Uterus (tissue), 4 donors: ENCODE results near the gene TBC1D19. TPM values are rescaled to one million over a fixed set of nuclear protein-coding genes. Genes with fewer than 3 reads are reported as not detected.

Source experiments
- DNase-seq, 2 donors: peaks; one replicate each; pipeline ENCODE4 v3.0.0-alpha.2; 2019 to 2020
- H3K27ac ChIP-seq, 2 donors: fragments of 200-600 bp; sonication (generic); 1 replicate in 1 of 2; 2 replicates in 1 of 2; pipeline ENCODE4 v1.5.1; 2016 to 2018
- H3K27me3 ChIP-seq, 2 donors: fragments of 200-600 bp; sonication (generic); one replicate each; pipeline ENCODE4 v1.5.1; 2018 to 2019; ENCODE audit warnings: control low read depth in 1 of 2
- H3K36me3 ChIP-seq, 2 donors: fragments of 200-600 bp; sonication (generic); one replicate each; pipeline ENCODE4 v1.5.1; 2019; ENCODE audit warnings: control low read depth in 1 of 2
- H3K4me1 ChIP-seq, 2 donors: fragments of 200-600 bp; sonication (generic); one replicate each; pipeline ENCODE4 v1.5.1; 2018 to 2019; ENCODE audit warnings: control low read depth in 1 of 2
- H3K4me3 ChIP-seq, 2 donors: fragments of 200-600 bp; sonication (generic); 1 replicate in 1 of 2; 2 replicates in 1 of 2; pipeline ENCODE4 v1.5.1; 2018 to 2019; ENCODE audit warnings: mild to moderate bottlenecking in 1 of 2
- H3K9me3 ChIP-seq, 2 donors: fragments of 200-600 bp; sonication (generic); one replicate each; pipeline ENCODE4 v1.5.1; 2019; ENCODE audit warnings: control low read depth in 1 of 2
- CTCF ChIP-seq, 4 experiments: fragments of 200-600 bp in 2 of 4; fragments of 450-650 bp in 2 of 4; sonication (generic) in 2 of 4; IDR thresholded peaks; one replicate each; pipeline ENCODE4 v1.5.1; 2016 to 2019; ENCODE audit warnings: antibody characterized with exemption in 4 of 4, mild to moderate bottlenecking in 2 of 4, moderate library complexity in 1 of 4
- POLR2A ChIP-seq, 2 donors: fragments of 450-650 bp; IDR thresholded peaks; one replicate each; pipeline ENCODE4 v1.6.1; 2016; ENCODE audit warnings: antibody characterized with exemption in 2 of 2, mild to moderate bottlenecking in 1 of 2, moderate library complexity in 1 of 2
- intact Hi-C: fragments of 100-400 bp; cut with DNase I; formaldehyde crosslinking; loops from one replicate; pipeline ENCODE4 v1.15.1; 2023; ENCODE audit warnings: low total_unique reads
- total RNA-seq, 4 donors: library from RNA; depleted of rRNA in 3 of 4; stranded (reverse); fragments of >200 nt in 3 of 4; gene quantifications; one replicate each; pipeline versions ENCODE4 v1.1.0 to v1.2.4, GENCODE V29; 2014 to 2023
- donor health status: DM: yes; HTN: yes; CAD: no.

TBC1D19 gene
- total RNA-seq, 4 donors from 2014 or later, result 5.4 to 69.6 (median 25.2) TPM

DNA sequence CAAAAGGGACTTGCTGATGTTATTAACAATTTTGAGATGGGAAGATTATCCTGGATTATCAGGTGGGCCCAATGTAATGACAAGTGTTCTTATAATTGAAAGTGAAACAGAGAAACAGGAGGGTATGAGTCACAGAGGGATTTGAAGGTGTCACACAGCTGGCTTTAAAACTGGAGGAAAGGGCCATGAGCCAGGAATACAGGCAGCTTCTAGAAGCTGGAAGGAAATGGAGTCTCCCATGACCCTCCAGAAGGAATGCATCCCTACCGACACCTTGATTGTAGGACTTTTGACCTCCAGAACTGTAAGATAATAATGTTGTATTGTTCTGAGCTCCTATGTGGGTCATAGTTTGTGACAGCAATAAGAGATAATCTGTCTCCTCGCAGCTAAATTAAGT lies 178.8 kb downstream of the TBC1D19 start:
- H3K27me3 ChIP-seq, result no peaks in the 10 kb centered on the region
- intact Hi-C loops, result no loop called here
- H3K9me3 ChIP-seq, result no peaks in the 10 kb centered on the region
- no peak overlapping the region for H3K27ac ChIP-seq
- H3K4me3 ChIP-seq, result no peak overlapping the region
- DNase-seq, result no peak
- no peaks in the 10 kb centered on the region for H3K36me3 ChIP-seq
- no peak for TF ChIP-seq CTCF (IDR thresholded peaks at IDR 0.05)
- TF ChIP-seq POLR2A (IDR thresholded peaks at IDR 0.05), result no peak
- no peaks in the 10 kb centered on the region for H3K4me1 ChIP-seq

DNA sequence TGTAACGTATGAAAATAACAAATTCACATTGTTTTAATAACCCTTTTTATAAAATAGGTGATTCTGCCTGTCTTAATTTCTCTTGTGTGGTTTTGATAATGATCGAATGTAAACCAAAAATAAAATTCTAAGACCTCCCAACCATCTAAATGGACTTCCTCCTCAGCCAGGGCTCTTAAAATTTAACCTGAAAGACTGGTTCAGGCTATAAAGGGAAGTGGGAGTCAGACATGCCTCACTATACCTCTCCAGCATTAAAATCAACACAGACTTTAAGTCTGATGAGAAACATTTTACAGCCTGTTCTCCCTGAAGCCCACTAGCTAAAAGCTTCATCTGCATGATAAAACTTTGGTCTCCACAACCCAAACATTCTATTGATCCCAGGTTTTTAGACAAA lies 179.2 kb downstream of the TBC1D19 start:
- TF ChIP-seq CTCF (IDR thresholded peaks at IDR 0.05) (no peak), POLR2A (IDR thresholded peaks at IDR 0.05) (no peak)
- Histone ChIP-seq H3K4me1 (no peaks in the 10 kb centered on the region), H3K27ac (no peak overlapping the region), H3K9me3 (no peaks in the 10 kb centered on the region), H3K27me3 (no peaks in the 10 kb centered on the region), H3K36me3 (no peaks in the 10 kb centered on the region), H3K4me3 (no peak overlapping the region)
- DNase-seq, result no peak
- intact Hi-C loops, result no loop called here

DNA sequence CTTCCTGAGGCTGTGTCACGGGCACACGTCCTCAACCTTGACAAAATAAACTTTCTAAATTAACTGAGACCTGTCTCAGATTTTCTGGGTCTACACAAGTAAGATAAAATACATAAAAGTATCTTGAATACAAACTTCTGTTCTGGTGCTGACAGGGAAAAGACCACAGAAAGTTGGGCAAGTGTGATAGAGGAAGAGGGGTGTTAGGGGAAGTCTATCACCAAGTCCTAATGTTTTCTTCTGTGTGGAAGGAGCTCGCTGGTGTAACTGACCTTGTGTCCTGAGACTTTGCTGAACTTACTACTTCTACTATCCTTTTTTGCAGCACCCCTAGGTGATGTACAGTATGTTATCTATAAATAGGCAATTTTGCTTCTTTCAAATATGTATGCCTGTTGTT lies 179.8 kb downstream of the TBC1D19 start:
- H3K9me3 ChIP-seq, result no peaks in the 10 kb centered on the region
- intact Hi-C loops, result no loop called here
- no peaks in the 10 kb centered on the region for H3K36me3 ChIP-seq
- TF ChIP-seq POLR2A (IDR thresholded peaks at IDR 0.05), result no peak
- TF ChIP-seq CTCF (IDR thresholded peaks at IDR 0.05), result no peak
- no peak overlapping the region for H3K27ac ChIP-seq
- H3K4me1 ChIP-seq, result no peaks in the 10 kb centered on the region
- DNase-seq, result no peak
- H3K27me3 ChIP-seq, result no peaks in the 10 kb centered on the region
- H3K4me3 ChIP-seq, result no peak overlapping the region

DNA sequence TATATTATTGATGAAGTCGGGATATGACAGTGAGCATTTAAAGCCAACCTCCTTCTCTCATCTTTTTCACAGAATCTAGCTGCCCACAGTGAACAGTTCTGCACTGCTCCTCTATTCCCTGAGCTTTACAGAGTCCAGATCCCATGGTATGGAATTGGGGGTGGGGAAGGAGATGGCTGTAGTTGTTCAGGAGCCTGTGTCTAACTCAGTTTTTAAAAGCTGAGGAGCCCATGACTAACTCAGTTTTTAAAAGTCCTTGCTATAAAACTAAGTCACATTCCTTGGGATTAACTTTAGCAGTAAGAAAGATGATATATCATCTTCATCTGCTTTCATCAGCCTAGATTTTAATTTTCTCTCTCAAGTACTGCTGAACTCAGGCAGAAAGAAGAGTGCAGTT lies 180.3 kb downstream of the TBC1D19 start:
- Histone ChIP-seq H3K9me3 (no peaks in the 10 kb centered on the region), H3K27ac (no peak overlapping the region), H3K4me1 (no peaks in the 10 kb centered on the region), H3K27me3 (no peaks in the 10 kb centered on the region), H3K4me3 (no peak overlapping the region), H3K36me3 (no peaks in the 10 kb centered on the region)
- no peak for DNase-seq
- intact Hi-C loops, result no loop called here
- TF ChIP-seq CTCF (IDR thresholded peaks at IDR 0.05), result no peak
- TF ChIP-seq POLR2A (IDR thresholded peaks at IDR 0.05), result no peak

- TF ChIP-seq CTCF (IDR thresholded peaks at IDR 0.05), result no peak
- no peak for TF ChIP-seq POLR2A (IDR thresholded peaks at IDR 0.05)
- H3K4me3 ChIP-seq, result no peak overlapping the region
- intact Hi-C loops, result no loop called here
- no peak for DNase-seq
- H3K36me3 ChIP-seq, result no peaks in the 10 kb centered on the region
- no peak overlapping the region for H3K27ac ChIP-seq
- H3K27me3 ChIP-seq, result no peaks in the 10 kb centered on the region
- H3K4me1 ChIP-seq, result no peaks in the 10 kb centered on the region
- H3K9me3 ChIP-seq, result no peaks in the 10 kb centered on the region
Measured at GRCh38 chr4:26765515-26765914, 181.6 kb downstream of the TBC1D19 start.
